Measurements from ENCODE around the gene KCNT1. TPM values are rescaled to one million over a fixed set of nuclear protein-coding genes. Genes with fewer than 3 reads are reported as not detected.

The KCNT1 gene
- total RNA-seq, 4 donors from 2014 or later, result 0.09 TPM; not detected in 3

- peaks cover 0 to 54% (median 0%) of the 10 kb centered on the region in 4 donors for H3K27me3 ChIP-seq
- DNase-seq, result no peak
- H3K4me1 ChIP-seq, result no peaks in the 10 kb centered on the region
- no peak overlapping the region for H3K4me3 ChIP-seq
- H3K36me3 ChIP-seq, result no peaks in the 10 kb centered on the region
- intact Hi-C loops (cut with DNase I), result no loop called here
- H3K9me3 ChIP-seq, result no peaks in the 10 kb centered on the region
- 68 to 100% methylated on average over 2 to 4 of the region's 5 CpGs for WGBS, 2 donors
- no peak overlapping the region for H3K27ac ChIP-seq
- no peak for TF ChIP-seq CTCF (IDR thresholded peaks at IDR 0.05)
- TF ChIP-seq POLR2A (IDR thresholded peaks at IDR 0.05), result no peak
Measured at GRCh38 chr9:135681161-135681560, 20.8 kb upstream of the KCNT1 start.

- intact Hi-C loops (cut with DNase I), result no loop called here
- H3K9me3 ChIP-seq, result no peaks in the 10 kb centered on the region
- 34 to 49% methylated on average over 3 of the region's 15 CpGs for WGBS, 2 donors
- H3K27ac ChIP-seq, result no peak overlapping the region
- TF ChIP-seq POLR2A (IDR thresholded peaks at IDR 0.05), result no peak
- no peak for TF ChIP-seq CTCF (IDR thresholded peaks at IDR 0.05)
- no peaks in the 10 kb centered on the region for H3K36me3 ChIP-seq
- no peak for DNase-seq
- H3K4me3 ChIP-seq, result no peak overlapping the region
- H3K4me1 ChIP-seq, result no peaks in the 10 kb centered on the region
- peaks cover 0 to 68% (median 0%) of the 10 kb centered on the region in 4 donors for H3K27me3 ChIP-seq
Measured at GRCh38 chr9:135683401-135684034, 18.5 kb upstream of the KCNT1 start.

- no peak for DNase-seq
- peaks cover 0 to 74% (median 0%) of the 10 kb centered on the region in 4 donors for H3K27me3 ChIP-seq
Measured at GRCh38 chr9:135684691-135685090, 17.3 kb upstream of the KCNT1 start.

GRCh38 chr9:135687216-135687615 is 14.8 kb upstream of the KCNT1 start:
- TF ChIP-seq CTCF (IDR thresholded peaks at IDR 0.05) (no peak), POLR2A (IDR thresholded peaks at IDR 0.05) (no peak)
- intact Hi-C loops (cut with DNase I), result no loop called here
- WGBS, 2 donors, result 69 to 87% methylated on average over 3 to 4 of the region's 15 CpGs
- Histone ChIP-seq H3K9me3 (no peaks in the 10 kb centered on the region), H3K36me3 (no peaks in the 10 kb centered on the region), H3K4me1 (no peaks in the 10 kb centered on the region), H3K27ac (no peak overlapping the region), H3K27me3 (peaks cover 0 to 76% (median 0%) of the 10 kb centered on the region in 4 donors), H3K4me3 (no peak overlapping the region)
- DNase-seq, result no peak

More at GRCh38 chr9:135684691-135685090, 17.3 kb upstream of the KCNT1 start:
- no peaks in the 10 kb centered on the region for H3K4me1 ChIP-seq
- TF ChIP-seq POLR2A (IDR thresholded peaks at IDR 0.05) (no peak), CTCF (IDR thresholded peaks at IDR 0.05) (no peak)
- intact Hi-C loops (cut with DNase I), result no loop called here
- WGBS, 2 donors, result 54 to 60% methylated on average over 3 to 4 of the region's 17 CpGs
- H3K4me3 ChIP-seq, result no peak overlapping the region
- no peaks in the 10 kb centered on the region for H3K9me3 ChIP-seq
- H3K36me3 ChIP-seq, result no peaks in the 10 kb centered on the region
- no peak overlapping the region for H3K27ac ChIP-seq

GRCh38 chr9:135689011-135689410 is 13.0 kb upstream of the KCNT1 start:
- TF ChIP-seq POLR2A (IDR thresholded peaks at IDR 0.05) (no peak), CTCF (IDR thresholded peaks at IDR 0.05) (no peak)
- H3K9me3 ChIP-seq, result no peaks in the 10 kb centered on the region
- no peak overlapping the region for H3K4me3 ChIP-seq
- H3K36me3 ChIP-seq, result no peaks in the 10 kb centered on the region
- 75 to 85% methylated on average over 7 to 8 of the region's 10 CpGs for WGBS, 2 donors
- intact Hi-C loops (cut with DNase I), result no loop called here
- no peaks in the 10 kb centered on the region for H3K4me1 ChIP-seq
- no peak overlapping the region for H3K27ac ChIP-seq
- no peak for DNase-seq
- peaks cover 0 to 76% (median 0%) of the 10 kb centered on the region in 4 donors for H3K27me3 ChIP-seq

All from esophagus squamous epithelium (tissue), 5 donors.